ENCODE results near the gene PYDC1.

- TF ChIP-seq POLR2A (IDR thresholded peaks at IDR 0.05; ENCODE audit: low read depth, low read length) = no peak
- no peak for TF ChIP-seq TAF1 (IDR thresholded peaks at IDR 0.05; ENCODE audit: low read depth, low read length)
Observed at GRCh38 chr16:31225193-31225592, 8.3 kb upstream of the PYDC1 start.

All from GM12891 (cell line).